ENCODE measurements around the gene ACHE. TPM values are rescaled to one million over a fixed set of nuclear protein-coding genes. Genes with fewer than 3 reads are reported as not detected.
"Not testable (repeated sequence)": the region's sequence is repeated elsewhere in the genome, so short reads cannot be mapped to it uniquely, and the experiment has no call there.

The ACHE gene
- 0.15 TPM in 1 of 2 replicates, not detected in the other for total RNA-seq (2014; rRNA removed; shearing (Covaris generic))

- no peak for DNase-seq (ENCODE audit: low spot score)
Observed at GRCh38 chr7:100895701-100895955, at the start of gene ACHE. Gene ACHE, minus strand, starts transcription at chr7:100895888. Its CDS starts 1,656 bp downstream, at chr7:100894232.

GRCh38 chr7:100944138-100944537 is 48.5 kb upstream of the ACHE start:
- no peak for DNase-seq (ENCODE audit: low spot score)

- DNase-seq (ENCODE audit: low spot score) = no peak
Observed at GRCh38 chr7:100943693-100944092, 48.0 kb upstream of the ACHE start.

GRCh38 chr7:100942045-100942774 is 46.5 kb upstream of the ACHE start:
- no peak for DNase-seq (ENCODE audit: low spot score)

GRCh38 chr7:100936167-100936566 is 40.5 kb upstream of the ACHE start:
- not testable (repeated sequence) for DNase-seq (ENCODE audit: low spot score)

- not testable (repeated sequence) for DNase-seq (ENCODE audit: low spot score)
Observed at GRCh38 chr7:100935381-100935780, 39.7 kb upstream of the ACHE start.

GRCh38 chr7:100933734-100934133 is 38.0 kb upstream of the ACHE start:
- DNase-seq (ENCODE audit: low spot score) = no peak

- DNase-seq (ENCODE audit: low spot score) = no peak
Observed at GRCh38 chr7:100929808-100930174, 34.1 kb upstream of the ACHE start.

GRCh38 chr7:100923616-100924015 is 27.9 kb upstream of the ACHE start:
- not testable (repeated sequence) for DNase-seq (ENCODE audit: low spot score)

- DNase-seq (ENCODE audit: low spot score) = no peak
Observed at GRCh38 chr7:100921039-100921438, 25.4 kb upstream of the ACHE start.

- not testable (repeated sequence) for DNase-seq (ENCODE audit: low spot score)
Observed at GRCh38 chr7:100919779-100920437, 24.2 kb upstream of the ACHE start.

GRCh38 chr7:100919335-100919734 is 23.6 kb upstream of the ACHE start:
- DNase-seq (ENCODE audit: low spot score) = not testable (repeated sequence)

- DNase-seq (ENCODE audit: low spot score) = no peak
Observed at GRCh38 chr7:100914879-100915447, 19.3 kb upstream of the ACHE start.

GRCh38 chr7:100914208-100914878 is 18.7 kb upstream of the ACHE start:
- DNase-seq (ENCODE audit: low spot score) = no peak

GRCh38 chr7:100911484-100911883 is 15.8 kb upstream of the ACHE start:
- DNase-seq (ENCODE audit: low spot score) = no peak

GRCh38 chr7:100910443-100910842 is 14.8 kb upstream of the ACHE start:
- not testable (repeated sequence) for DNase-seq (ENCODE audit: low spot score)

- DNase-seq (ENCODE audit: low spot score) = no peak
Observed at GRCh38 chr7:100908512-100908911, 12.8 kb upstream of the ACHE start.

- no peak for DNase-seq (ENCODE audit: low spot score)
Observed at GRCh38 chr7:100902638-100903037, 7.0 kb upstream of the ACHE start.

GRCh38 chr7:100901921-100902332 is 6.2 kb upstream of the ACHE start:
- DNase-seq (ENCODE audit: low spot score) = no peak

GRCh38 chr7:100900978-100901377 is 5.3 kb upstream of the ACHE start:
- no peak for DNase-seq (ENCODE audit: low spot score)

- DNase-seq (ENCODE audit: low spot score) = no peak
Observed at GRCh38 chr7:100899432-100899831, 3.7 kb upstream of the ACHE start.

GRCh38 chr7:100897772-100898454 is 2.2 kb upstream of the ACHE start:
- no peak for DNase-seq (ENCODE audit: low spot score)

All from H4 (cell line).